Adrenal gland (tissue), 12 donors: Measurements from ENCODE around the gene LRRC71. TPM values are rescaled to one million over a fixed set of nuclear protein-coding genes. Genes with fewer than 3 reads are reported as not detected.

Experiments
- DNase-seq, 7 donors: peaks; one replicate each; pipeline ENCODE4 v3.0.0-alpha.2; 2019 to 2020
- H3K27ac ChIP-seq, 5 donors: fragments of 200-600 bp; sonication (generic) in 4 of 5; 1 replicate in 3 of 5; 2 replicates in 2 of 5; pipeline versions ENCODE4 v1.5.1 to v1.8.0; 2016 to 2020; ENCODE audit warnings: mild to moderate bottlenecking in 1 of 5
- H3K27me3 ChIP-seq: fragments of 200-600 bp; 2 replicates; pipeline ENCODE4 v1.8.0; 2021
- H3K36me3 ChIP-seq, 2 donors: fragments of 200-600 bp; replicated peaks in 1 of 2; 1 replicate in 1 of 2; 2 replicates in 1 of 2; pipeline versions ENCODE4 v1.5.1 to v1.8.0; 2018 to 2022
- H3K4me1 ChIP-seq, 2 donors: fragments of 200-600 bp; replicated peaks in 1 of 2; 1 replicate in 1 of 2; 2 replicates in 1 of 2; pipeline versions ENCODE4 v1.5.1 to v1.8.0; 2018 to 2021
- H3K4me3 ChIP-seq, 4 donors: fragments of 200-600 bp; sonication (generic) in 3 of 4; one replicate each; pipeline ENCODE4 v1.5.1; 2016 to 2018
- H3K9me3 ChIP-seq, 3 donors: fragments of 200-600 bp; sonication (generic) in 1 of 3; replicated peaks in 1 of 3; 1 replicate in 2 of 3; 2 replicates in 1 of 3; pipeline versions ENCODE4 v1.5.1 to v1.8.0; 2016 to 2021
- CTCF ChIP-seq, 6 experiments: fragments of 450-650 bp in 4 of 6; fragments of 200-600 bp in 2 of 6; sonication (generic) in 1 of 6; IDR thresholded peaks; 1 replicate in 5 of 6; 2 replicates in 1 of 6; pipeline versions ENCODE4 v1.5.1 to v1.8.0; 2016 to 2021; ENCODE audit warnings: antibody characterized with exemption in 6 of 6, mild to moderate bottlenecking in 2 of 6, moderate library complexity in 1 of 6
- POLR2A ChIP-seq, 2 donors: fragments of 450-650 bp; IDR thresholded peaks; one replicate each; pipeline ENCODE4 v1.6.1; 2017; ENCODE audit warnings: antibody characterized with exemption in 2 of 2, mild to moderate bottlenecking in 2 of 2, moderate library complexity in 1 of 2
- WGBS, 4 donors: extraction: QIAGEN DNeasy Blood & Tissue Kit in 2 of 4; methylation state at CpG; one replicate each; pipeline versions ENCODE4 v1.1.5 to v1.1.7; 2013 to 2017; 5-methylcytosine and 5-hydroxymethylcytosine counted together
- intact Hi-C, 2 donors: fragments of 100-400 bp; cut with DNase I; formaldehyde crosslinking; loops; one replicate each; pipeline versions ENCODE4 v1.14.1 to v1.15.0; 2022 to 2023
- polyA plus RNA-seq, 3 donors: library from polyadenylated mRNA; stranded (reverse); fragments of 200-250 nt in 2 of 3; fragments of 350-450 nt in 1 of 3; fragmentation: Illumina TruSeq in 1 of 3; extraction: RNeasy Lipid Tissue Mini Kit (QIAGEN cat#74804) in 1 of 3; gene quantifications; one replicate each; pipeline ENCODE4 v1.2.3, GENCODE V29; 2013 to 2014
- total RNA-seq, 9 donors: library from RNA; depleted of rRNA in 4 of 9; stranded (reverse); fragments of >200 nt in 4 of 9; fragments of 120-200 nt in 1 of 9; fragmentation: NEBNext Ultra II Directional in 1 of 9; extraction: Animal tissue kit (Norgen Biotek cat#: 25700) in 1 of 9; gene quantifications; one replicate each; pipeline versions ENCODE4 v1.1.0 to v1.2.4, GENCODE V29; 2013 to 2023
- donor health status: healthy with polysubstance abuse.
- donor health status: Bipolar disorder and iron deficiency.
- donor health status: DM: yes; HTN: yes; CAD: no.
- donor health status: DM: no; HTN: no; CAD: no.
- donor health status: DM: no; HTN: no; CAD: no.
- donor health status: DM: yes; HTN: yes; CAD: no.

LRRC71 gene
- total and polyA plus RNA-seq, 12 donors: 0.11 to 4.6 (median 0.27) TPM; not detected in 4

GRCh38 chr1:156944848-156945247, 24.4 kb downstream of the LRRC71 start:
- TF ChIP-seq POLR2A (IDR thresholded peaks at IDR 0.05) (no peak), CTCF (IDR thresholded peaks at IDR 0.05) (no peak)
- Histone ChIP-seq H3K27ac (no peak overlapping the region), H3K4me1 (no peaks in the 10 kb centered on the region), H3K36me3 (peaks cover 0 to 98% of the 10 kb centered on the region in 2 donors), H3K27me3 (no peaks in the 10 kb centered on the region), H3K9me3 (no peaks in the 10 kb centered on the region), H3K4me3 (no peak overlapping the region)
- WGBS, 4 donors: 82 to 98% (median 96%) methylated on average over 3 to 8 of the region's 8 CpGs
- no peak for DNase-seq
- intact Hi-C loops: no loop called here

GRCh38 chr1:156945881-156946661, 25.6 kb downstream of the LRRC71 start:
- no peaks in the 10 kb centered on the region for H3K9me3 ChIP-seq
- peaks cover 0 to 98% of the 10 kb centered on the region in 2 donors for H3K36me3 ChIP-seq
- WGBS, 4 donors: 82 to 88% (median 88%) methylated on average over 7 to 11 of the region's 11 CpGs
- DNase-seq: peak in 1 of 7 donors; percentile 45
- H3K4me3 ChIP-seq: no peak overlapping the region
- intact Hi-C loops: no loop called here
- H3K27me3 ChIP-seq: no peaks in the 10 kb centered on the region
- no peaks in the 10 kb centered on the region for H3K4me1 ChIP-seq
- H3K27ac ChIP-seq: no peak overlapping the region
- TF ChIP-seq POLR2A (IDR thresholded peaks at IDR 0.05) (no peak), CTCF (IDR thresholded peaks at IDR 0.05) (no peak)

- Histone ChIP-seq H3K4me1 (no peaks in the 10 kb centered on the region), H3K36me3 (peaks cover 0 to 98% of the 10 kb centered on the region in 2 donors), H3K27ac (no peak overlapping the region), H3K27me3 (no peaks in the 10 kb centered on the region), H3K4me3 (no peak overlapping the region), H3K9me3 (no peaks in the 10 kb centered on the region)
- DNase-seq: peak in 1 of 7 donors; percentile 31
- intact Hi-C loops: no loop called here
- WGBS, 4 donors: 92 to 96% (median 94%) methylated on average over 8 to 9 of the region's 9 CpGs
- TF ChIP-seq CTCF (IDR thresholded peaks at IDR 0.05): no peak
- no peak for TF ChIP-seq POLR2A (IDR thresholded peaks at IDR 0.05)
Observed at GRCh38 chr1:156947127-156947526, 26.7 kb downstream of the LRRC71 start.

- H3K27ac ChIP-seq: no peak overlapping the region
- WGBS, 4 donors: 92 to 98% (median 96%) methylated on average over 6 to 17 of the region's 17 CpGs
Observed at GRCh38 chr1:156947818-156948525, 27.5 kb downstream of the LRRC71 start.

More at GRCh38 chr1:156947818-156948525, 27.5 kb downstream of the LRRC71 start:
- no peak overlapping the region for H3K4me3 ChIP-seq
- TF ChIP-seq POLR2A (IDR thresholded peaks at IDR 0.05) (no peak), CTCF (IDR thresholded peaks at IDR 0.05) (no peak)
- H3K36me3 ChIP-seq: peaks cover 0 to 97% of the 10 kb centered on the region in 2 donors
- H3K9me3 ChIP-seq: no peaks in the 10 kb centered on the region
- intact Hi-C loops: no loop called here
- DNase-seq: peak in 1 of 7 donors; percentile 41
- no peaks in the 10 kb centered on the region for H3K4me1 ChIP-seq
- H3K27me3 ChIP-seq: no peaks in the 10 kb centered on the region
